PC-9 (cell line): ENCODE results near the gene CTNNBL1. TPM values are rescaled to one million over a fixed set of nuclear protein-coding genes. Genes with fewer than 3 reads are reported as not detected.

Source experiments
- BruUV-seq: library from RNA; stranded (reverse); fragments of 400-500 nt; replicated peaks from 2 replicates; lab custom pipeline; 2021; lab: Mats Ljungman, UMichigan
- CTCF ChIA-PET: fragments of 300-600 bp; sonication (Branson Sonifier 250); formaldehyde crosslinking; loops from one replicate; lab custom pipeline; 2022; ENCODE audit warnings: antibody characterized with exemption; lab: Charles Lee
- POLR2A ChIA-PET: fragments of 300-600 bp; sonication (Branson Sonifier 250); formaldehyde crosslinking; loops from one replicate; lab custom pipeline; 2022; ENCODE audit warnings: antibody characterized with exemption; ENCODE audit not compliant: unreplicated experiment; lab: Charles Lee
- DNase-seq, 2 experiments: peaks; one replicate each; pipeline versions ENCODE4 v3.0.0 to v3.0.0-alpha.2; 2015 to 2022; ENCODE audit warnings: mixed read lengths in 1 of 2
- H2AFZ ChIP-seq: fragments of 200-600 bp; sonication (generic); 2 replicates; pipeline ENCODE4 v1.8.1; 2017; ENCODE audit warnings: antibody characterized with exemption
- H3F3A ChIP-seq: fragments of 200-600 bp; sonication (generic); 2 replicates; pipeline ENCODE4 v1.8.1; 2017; ENCODE audit warnings: antibody characterized with exemption, mild to moderate bottlenecking, low read depth; ENCODE audit not compliant: insufficient read depth
- H3K27ac ChIP-seq: fragments of 200-600 bp; sonication (generic); 2 replicates; pipeline ENCODE4 v1.6.1; 2016; ENCODE audit warnings: mixed run types
- H3K27me3 ChIP-seq: fragments of 200-600 bp; sonication (generic); 2 replicates; pipeline ENCODE4 v1.6.1; 2016; ENCODE audit warnings: low read depth, mixed run types; ENCODE audit not compliant: insufficient read depth
- H3K36me3 ChIP-seq: fragments of 200-600 bp; sonication (generic); 2 replicates; pipeline ENCODE4 v1.6.1; 2016; ENCODE audit warnings: low read depth, mixed run types
- H3K4me1 ChIP-seq: fragments of 200-600 bp; sonication (generic); replicated peaks from 2 replicates; pipeline ENCODE4 v1.6.1; 2016; ENCODE audit warnings: mixed run types; ENCODE audit not compliant: insufficient read depth
- H3K4me2 ChIP-seq: fragments of 200-600 bp; sonication (generic); 2 replicates; pipeline ENCODE4 v1.6.1; 2017; ENCODE audit warnings: mixed run types
- H3K4me3 ChIP-seq: fragments of 200-600 bp; sonication (generic); 2 replicates; pipeline ENCODE4 v1.6.1; 2016; ENCODE audit warnings: mixed run types
- H3K79me2 ChIP-seq: fragments of 200-600 bp; sonication (generic); 2 replicates; pipeline ENCODE4 v1.6.1; 2017; ENCODE audit warnings: low read depth, mixed run types
- H3K9me2 ChIP-seq: fragments of 200-600 bp; sonication (generic); 2 replicates; pipeline ENCODE4 v1.8.1; 2017; ENCODE audit warnings: mild to moderate bottlenecking; ENCODE audit not compliant: insufficient read depth
- H3K9me3 ChIP-seq: fragments of 200-600 bp; sonication (generic); 2 replicates; pipeline ENCODE4 v1.8.1; 2016; ENCODE audit warnings: low read depth; ENCODE audit not compliant: insufficient read depth
- H4K20me1 ChIP-seq: fragments of 200-600 bp; sonication (generic); 2 replicates; pipeline ENCODE4 v1.8.1; 2017; ENCODE audit not compliant: insufficient read depth
- CTCF ChIP-seq: fragments of 200-600 bp; sonication (generic); conservative IDR thresholded peaks from 2 replicates; pipeline ENCODE4 v1.6.1; 2017; ENCODE audit warnings: mixed run types, antibody characterized with exemption, mild to moderate bottlenecking, moderate library complexity
- EZH2 ChIP-seq: fragments of 200-600 bp; sonication (generic); IDR thresholded peaks from 2 replicates; pipeline ENCODE4 v1.8.0; 2017; ENCODE audit warnings: antibody characterized with exemption, low read depth
- intact Hi-C: fragments of 100-400 bp; cut with micrococcal nuclease; formaldehyde crosslinking; loops from one replicate; pipeline ENCODE4 v1.10.0; 2022; ENCODE audit not compliant: unreplicated experiment
- total RNA-seq: library from RNA; stranded (reverse); gene quantifications from 2 replicates; pipeline ENCODE4 v1.2.3, GENCODE V29; 2021

Gene CTNNBL1
- total RNA-seq, 1 experiment from 2014 or later, result 83.5 TPM

- Histone ChIP-seq H3K4me3 (no peak overlapping the region), H3K9me3 (no peaks in the 10 kb centered on the region; the same call in 1 of the 2 replicates), H3K9me2 (no peaks in the 10 kb centered on the region), H3K4me2 (no peak overlapping the region), H3K79me2 (no peaks in the 10 kb centered on the region), H3K4me1 (no peaks in the 10 kb centered on the region), H3K27ac (no peak overlapping the region), H3K27me3 (no peaks in the 10 kb centered on the region), H3K36me3 (no peaks in the 10 kb centered on the region), H2AFZ (no peak overlapping the region), H3F3A (no peaks in the 10 kb centered on the region), H4K20me1 (no peaks in the 10 kb centered on the region)
- intact Hi-C loops, result no loop called here
- no peak for TF ChIP-seq CTCF
- no peak for TF ChIP-seq EZH2
- DNase-seq, result no peak
- ChIA-PET POLR2A (interaction anchor here (0.6 kb wide), 1 partner anchor 9 kb away, joined by 14 read pairs; no protein-coding TSS in a partner anchor), CTCF (no interaction called here)
- BruUV-seq, result no TSS peak
These were observed 61.8 kb downstream of the CTNNBL1 start for GRCh38 chr20:37755665-37756064.

DNA sequence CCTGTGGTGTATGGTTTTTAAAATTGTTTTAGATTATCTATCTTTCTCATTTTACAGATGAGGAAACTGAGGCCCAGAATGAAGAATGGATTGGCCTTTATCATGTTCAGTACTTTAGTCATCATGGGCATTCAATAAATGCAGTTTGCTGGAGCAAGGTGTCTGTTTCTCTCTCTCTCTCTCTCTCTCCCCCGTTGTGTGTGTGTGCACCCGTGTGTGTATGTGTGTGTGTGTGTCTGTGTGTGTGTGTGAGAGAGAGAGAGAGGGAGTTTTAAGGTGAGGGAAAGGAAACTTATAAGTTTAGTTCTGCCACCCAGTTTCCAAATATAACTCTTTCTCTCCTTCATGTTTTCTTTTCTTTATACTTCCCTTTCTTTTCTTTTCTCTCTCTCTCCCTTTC is 62.4 kb downstream of the CTNNBL1 start:
- intact Hi-C loops, result no loop called here
- no peaks in the 10 kb centered on the region for H3K9me2 ChIP-seq
- no peaks in the 10 kb centered on the region for H3F3A ChIP-seq
- H4K20me1 ChIP-seq, result no peaks in the 10 kb centered on the region
- H2AFZ ChIP-seq, result no peak overlapping the region
- H3K27ac ChIP-seq, result no peak overlapping the region
- H3K79me2 ChIP-seq, result no peaks in the 10 kb centered on the region
- CTCF ChIA-PET, result no interaction called here
- POLR2A ChIA-PET, result interaction anchor here (0.6 kb wide), 1 partner anchor 10 kb away, joined by 14 read pairs; no protein-coding TSS in a partner anchor
- no peak for DNase-seq
- TF ChIP-seq EZH2 (no peak), CTCF (no peak)
- H3K4me2 ChIP-seq, result no peak overlapping the region
- no TSS peak for BruUV-seq
- H3K27me3 ChIP-seq, result no peaks in the 10 kb centered on the region
- no peaks in the 10 kb centered on the region for H3K36me3 ChIP-seq
- H3K4me1 ChIP-seq, result no peaks in the 10 kb centered on the region
- no peaks in the 10 kb centered on the region; the same call in 1 of the 2 replicates for H3K9me3 ChIP-seq
- H3K4me3 ChIP-seq, result no peak overlapping the region

DNA sequence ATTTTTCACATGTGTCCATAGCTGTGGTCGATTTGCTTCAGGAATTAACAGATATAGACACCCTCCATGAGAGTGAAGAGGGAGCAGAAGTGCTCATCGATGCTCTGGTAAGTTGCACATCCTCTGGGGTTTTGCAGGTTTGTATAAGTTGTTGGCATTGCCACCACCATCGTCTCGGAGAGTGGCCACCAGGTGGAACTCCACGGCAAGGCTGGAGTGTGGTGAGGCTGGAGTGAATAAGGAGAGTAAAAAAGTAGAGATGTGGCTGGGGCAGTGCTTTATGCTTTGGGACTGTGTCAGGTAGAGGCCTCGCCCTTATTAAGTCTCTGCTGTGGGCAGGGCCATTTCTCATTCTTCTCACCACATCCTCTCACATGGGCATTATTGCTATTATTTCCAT is 63.7 kb downstream of the CTNNBL1 start:
- no peak for TF ChIP-seq EZH2

DNA sequence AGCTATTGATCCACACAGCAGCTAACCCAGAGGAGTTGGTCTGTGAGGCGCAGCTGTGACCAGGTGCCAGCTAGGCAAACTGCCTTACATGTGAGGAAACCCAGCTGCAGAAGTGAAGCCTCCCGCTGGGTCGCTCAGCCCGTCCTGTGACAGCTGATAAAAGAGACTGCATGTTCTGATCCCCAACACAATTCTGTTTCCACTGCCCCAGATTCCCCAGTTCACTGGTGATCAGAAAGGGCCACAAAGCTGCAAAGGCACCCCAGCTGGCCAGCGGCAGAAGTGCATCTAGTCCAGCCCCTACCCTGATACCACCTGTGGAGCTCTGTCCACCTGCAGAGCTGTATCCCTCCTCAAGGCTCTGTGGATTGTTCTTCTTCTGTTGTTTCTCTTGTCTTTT is 64.5 kb downstream of the CTNNBL1 start:
- no peaks in the 10 kb centered on the region for H3K27me3 ChIP-seq
- CTCF ChIA-PET, result interaction anchor here (0.6 kb wide), 1 partner anchor 186 kb away, joined by 5 read pairs; no protein-coding TSS in a partner anchor
- no peak for DNase-seq

More for the DNA sequence above, 63.7 kb downstream of the CTNNBL1 start:
- Histone ChIP-seq H3K9me2 (no peaks in the 10 kb centered on the region), H3K4me2 (no peak overlapping the region), H3K36me3 (no peaks in the 10 kb centered on the region), H3K4me3 (no peak overlapping the region), H3F3A (no peaks in the 10 kb centered on the region), H3K9me3 (no peaks in the 10 kb centered on the region), H3K79me2 (no peaks in the 10 kb centered on the region), H3K27ac (no peak overlapping the region), H2AFZ (no peak overlapping the region), H3K4me1 (no peaks in the 10 kb centered on the region), H3K27me3 (no peaks in the 10 kb centered on the region), H4K20me1 (0 out of 2 replicates have a peak, but pooled peaks cover 4% of the 10 kb centered on the region)
- CTCF ChIA-PET, result no interaction called here
- no peak for DNase-seq
- intact Hi-C loops, result no loop called here
- no TSS peak for BruUV-seq
- POLR2A ChIA-PET, result no interaction called here

More for the DNA sequence above, 64.5 kb downstream of the CTNNBL1 start:
- intact Hi-C loops, result no loop called here
- Histone ChIP-seq H3F3A (no peaks in the 10 kb centered on the region), H3K27ac (no peak overlapping the region), H3K4me1 (no peaks in the 10 kb centered on the region), H3K36me3 (no peaks in the 10 kb centered on the region), H3K4me3 (no peak overlapping the region), H3K9me2 (no peaks in the 10 kb centered on the region), H2AFZ (no peak overlapping the region), H4K20me1 (0 out of 2 replicates have a peak, but pooled peaks cover 4% of the 10 kb centered on the region), H3K4me2 (no peak overlapping the region), H3K79me2 (no peaks in the 10 kb centered on the region), H3K9me3 (no peaks in the 10 kb centered on the region)
- POLR2A ChIA-PET, result no interaction called here
- TF ChIP-seq CTCF, result no peak; the same call in 1 of the 2 replicates
- TF ChIP-seq EZH2, result no peak
- no TSS peak for BruUV-seq
